ENCODE data around the gene TELO2.
"Not testable (repeated sequence)": the region's sequence is repeated elsewhere in the genome, so short reads cannot be mapped to it uniquely, and the experiment has no call there.

The TELO2 gene

GRCh38 chr16:1475552-1476114 lies 17.5 kb upstream of the TELO2 start:
- DNase-seq (ENCODE audit: low read depth): no peak

- DNase-seq (ENCODE audit: low read depth): no peak
These were observed 16.1 kb upstream of the TELO2 start for GRCh38 chr16:1477033-1477432.

DNA sequence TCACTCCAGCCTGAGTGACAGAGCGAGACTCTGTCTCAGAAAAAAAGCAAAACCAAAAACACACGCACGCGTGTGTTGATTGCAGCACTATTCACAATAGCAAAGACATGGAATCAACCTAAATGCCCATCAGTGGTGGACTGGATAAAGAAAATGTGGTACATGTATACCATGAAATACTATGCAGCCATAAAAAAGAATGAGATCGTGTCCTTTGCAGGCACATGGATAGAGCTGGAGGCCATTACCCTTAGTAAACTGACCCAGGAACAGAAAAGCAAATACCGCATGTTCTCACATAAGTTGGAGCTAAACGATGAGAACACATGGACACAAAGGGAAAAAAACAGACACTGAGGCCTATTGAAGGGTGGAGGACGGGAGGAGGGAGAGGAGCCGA lies 14.2 kb upstream of the TELO2 start:
- DNase-seq (ENCODE audit: low read depth): not testable (repeated sequence)

DNA sequence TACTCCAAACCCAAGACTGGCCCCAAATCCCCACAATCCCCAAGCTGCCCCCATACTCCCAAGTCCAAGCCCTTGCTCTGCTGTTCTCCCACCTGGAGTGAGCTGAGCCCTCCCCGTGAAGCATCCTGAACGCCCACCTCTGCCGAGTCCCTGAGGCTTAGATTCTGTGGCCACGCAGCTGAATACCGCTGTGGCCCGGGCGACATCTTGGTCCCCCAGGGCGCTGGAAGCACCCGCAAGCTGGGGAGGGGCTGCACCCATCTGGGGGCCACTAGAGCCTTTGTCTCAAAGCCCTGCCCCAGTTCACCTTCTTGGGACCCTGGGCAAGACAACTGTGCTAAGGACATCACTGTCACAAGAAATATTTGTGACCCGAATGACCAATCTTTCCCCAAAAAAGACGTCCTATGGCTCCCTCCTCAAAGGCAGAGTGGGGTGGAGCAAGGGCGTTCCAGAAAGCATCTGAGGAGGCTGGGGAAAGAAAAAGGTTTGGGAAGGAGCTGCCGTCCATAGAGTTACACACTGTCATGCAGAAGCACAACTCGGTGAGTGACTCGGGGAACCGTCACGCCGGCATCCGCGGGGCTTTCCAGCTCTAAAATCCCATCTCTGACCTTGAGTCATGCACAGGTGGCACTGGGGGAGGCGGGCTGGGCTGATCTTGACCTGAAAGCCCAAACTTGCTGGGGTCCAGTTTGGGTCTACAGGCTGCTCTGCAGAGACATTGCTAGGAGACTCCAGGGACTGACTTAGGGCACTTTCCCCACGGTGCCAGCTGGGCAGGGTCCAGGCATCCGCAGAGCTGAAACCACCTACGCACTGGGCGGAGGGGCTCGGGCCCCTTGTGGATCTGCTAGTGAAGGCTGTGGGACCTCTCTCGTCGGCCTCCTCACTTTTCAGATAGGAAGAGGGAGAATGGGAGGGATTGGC lies 11.0 kb upstream of the TELO2 start:
- peak; percentile 38 for DNase-seq (ENCODE audit: low read depth)

DNA sequence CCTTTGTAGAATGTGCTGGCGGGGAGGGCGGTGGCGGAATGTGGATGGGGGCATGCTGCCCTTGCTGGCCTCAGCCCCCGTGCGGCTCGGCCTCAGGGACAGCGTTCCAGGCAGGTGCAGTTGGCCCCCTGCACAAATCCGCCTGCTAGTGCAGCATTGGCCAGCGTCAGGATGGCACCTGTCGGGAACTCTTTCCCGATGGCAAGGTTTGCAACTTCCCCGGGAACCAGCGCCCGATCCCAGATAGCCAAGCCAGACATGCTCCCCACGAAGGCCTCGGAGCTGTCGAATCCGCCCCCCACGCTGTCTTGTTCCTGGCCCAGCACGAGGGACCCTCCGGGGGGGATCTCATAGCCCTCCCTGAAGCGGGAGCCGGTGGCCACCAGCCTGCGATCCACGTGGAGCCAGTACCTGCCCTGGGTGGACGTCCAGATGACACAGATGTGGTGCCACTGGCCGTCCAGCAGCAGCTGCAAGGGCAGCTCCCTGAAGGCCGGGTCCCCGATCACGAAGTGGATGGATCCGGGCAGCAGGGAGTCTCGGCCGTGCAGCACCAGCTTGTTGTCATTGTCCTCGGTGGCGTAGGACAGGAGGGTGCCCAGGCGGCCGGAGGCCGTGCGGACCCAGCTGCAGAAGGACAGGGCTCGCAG lies 7.2 kb upstream of the TELO2 start:
- no peak for DNase-seq (ENCODE audit: low read depth)

- DNase-seq (ENCODE audit: low read depth): no peak
These were observed 6.4 kb upstream of the TELO2 start for GRCh38 chr16:1486551-1487390.

DNA sequence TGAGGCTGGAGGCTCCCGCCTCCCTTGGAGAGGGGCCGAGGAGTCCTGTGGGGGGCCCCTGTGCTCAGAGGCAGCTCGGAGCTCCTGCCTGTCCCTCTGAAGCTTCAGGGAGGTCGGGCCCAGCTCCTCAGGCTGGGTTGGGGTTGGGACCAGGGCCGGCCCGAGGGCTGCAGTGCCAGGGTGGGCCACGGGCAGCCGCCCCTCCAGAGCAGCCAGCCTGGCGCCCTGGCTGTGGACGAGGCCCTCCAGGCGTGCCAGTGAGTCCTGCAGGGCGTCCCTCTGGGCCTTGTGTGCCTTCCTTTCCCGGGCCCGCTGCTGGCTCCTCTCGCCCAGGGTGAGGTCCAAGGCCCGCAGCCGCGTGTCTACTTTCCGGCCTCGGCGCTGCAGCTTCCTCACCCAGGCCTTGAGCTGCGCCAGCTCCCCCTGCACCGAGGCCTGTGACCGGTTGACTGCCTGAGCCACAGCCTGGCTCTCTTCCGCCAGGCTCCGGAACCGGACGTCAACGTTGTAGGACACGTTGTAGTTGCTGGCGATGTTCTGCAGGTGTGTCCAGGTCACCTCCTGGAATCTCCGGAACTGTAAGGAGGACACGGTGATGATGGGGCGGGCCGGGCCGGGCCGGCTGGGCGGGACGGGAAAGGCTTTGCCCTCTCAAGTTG lies 5.6 kb upstream of the TELO2 start:
- DNase-seq (ENCODE audit: low read depth): no peak

DNA sequence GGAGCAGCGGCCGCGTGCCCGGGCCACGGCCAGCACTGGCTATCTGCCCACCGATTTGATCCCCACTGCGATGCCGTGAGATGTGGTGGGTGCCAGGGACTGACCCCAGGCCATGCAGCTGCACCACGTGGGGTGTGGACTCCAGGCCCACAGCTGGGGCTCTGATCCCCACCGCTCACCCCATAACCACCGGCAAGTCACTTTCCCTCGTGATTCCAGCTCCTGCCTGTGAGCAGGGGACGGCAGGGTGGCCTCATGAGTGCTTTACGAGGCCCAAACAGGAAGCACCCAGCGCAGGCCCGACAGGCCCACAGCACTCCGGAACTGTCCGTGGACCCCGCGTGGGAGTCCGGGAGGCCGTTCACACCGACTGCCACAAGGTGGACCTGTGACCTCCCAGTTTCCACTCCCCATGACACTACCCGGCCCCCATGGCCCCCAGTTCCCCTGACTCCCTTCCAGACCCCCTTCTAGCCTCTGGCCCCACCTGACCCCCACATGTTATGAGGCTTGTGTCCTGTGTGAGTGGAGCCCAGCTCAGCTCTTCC lies 5.0 kb upstream of the TELO2 start:
- DNase-seq (ENCODE audit: low read depth): no peak

GRCh38 chr16:1488619-1489018 lies 4.5 kb upstream of the TELO2 start, which contains the start of gene PTX4:
Gene PTX4, minus strand, starts transcription at chr16:1488944. Its CDS starts 35 bp downstream, at chr16:1488909.
- no peak for DNase-seq (ENCODE audit: low read depth)

GRCh38 chr16:1489077-1489476 lies 4.1 kb upstream of the TELO2 start:
- DNase-seq (ENCODE audit: low read depth): no peak

- no peak for DNase-seq (ENCODE audit: low read depth)
These were observed 1.8 kb upstream of the TELO2 start for GRCh38 chr16:1491327-1491726.

DNA sequence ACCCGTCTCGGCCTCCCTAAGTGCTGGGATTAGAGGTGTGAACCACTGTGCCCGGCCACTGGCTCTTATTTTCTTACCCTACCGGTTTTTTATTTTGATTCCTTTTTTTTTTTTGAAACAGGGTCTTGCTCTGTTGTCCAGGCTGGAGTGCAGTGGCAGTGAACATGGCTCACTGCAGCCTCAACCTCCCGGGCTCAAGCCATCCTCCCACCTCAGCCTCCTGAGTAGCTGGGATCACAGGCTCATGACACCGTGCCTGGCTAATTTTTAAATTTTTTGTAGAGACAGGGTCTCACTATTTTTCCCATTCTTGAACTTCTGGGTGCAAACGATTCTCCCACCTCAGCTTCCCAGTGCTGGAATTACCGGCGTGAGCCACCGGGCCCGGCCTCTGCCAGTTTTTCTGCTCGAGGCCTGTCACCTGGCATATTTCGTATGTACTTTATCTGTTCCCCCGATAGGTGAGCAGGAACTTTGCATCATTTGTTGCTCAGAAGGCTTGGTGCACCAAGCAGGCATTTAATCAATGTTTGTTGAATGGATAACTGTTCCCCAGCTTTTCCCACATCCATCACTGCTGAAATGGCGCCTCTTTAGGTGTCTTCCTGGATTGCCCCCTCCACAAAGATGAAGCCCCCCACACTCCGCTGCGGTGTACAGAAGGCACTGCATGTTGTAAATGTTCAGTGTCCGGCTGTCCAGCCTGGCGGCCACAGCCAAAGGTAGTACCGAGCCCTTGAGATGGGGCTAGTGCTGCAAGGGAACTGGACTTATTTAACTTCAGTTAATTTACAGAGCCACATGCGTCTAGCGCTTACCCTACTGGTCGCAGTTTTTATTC lies 858 bp upstream of the TELO2 start:
- no peak for DNase-seq (ENCODE audit: low read depth)

GRCh38 chr16:1493746-1494094 lies 560 bp downstream of the TELO2 start:
- DNase-seq (ENCODE audit: low read depth): no peak

DNA sequence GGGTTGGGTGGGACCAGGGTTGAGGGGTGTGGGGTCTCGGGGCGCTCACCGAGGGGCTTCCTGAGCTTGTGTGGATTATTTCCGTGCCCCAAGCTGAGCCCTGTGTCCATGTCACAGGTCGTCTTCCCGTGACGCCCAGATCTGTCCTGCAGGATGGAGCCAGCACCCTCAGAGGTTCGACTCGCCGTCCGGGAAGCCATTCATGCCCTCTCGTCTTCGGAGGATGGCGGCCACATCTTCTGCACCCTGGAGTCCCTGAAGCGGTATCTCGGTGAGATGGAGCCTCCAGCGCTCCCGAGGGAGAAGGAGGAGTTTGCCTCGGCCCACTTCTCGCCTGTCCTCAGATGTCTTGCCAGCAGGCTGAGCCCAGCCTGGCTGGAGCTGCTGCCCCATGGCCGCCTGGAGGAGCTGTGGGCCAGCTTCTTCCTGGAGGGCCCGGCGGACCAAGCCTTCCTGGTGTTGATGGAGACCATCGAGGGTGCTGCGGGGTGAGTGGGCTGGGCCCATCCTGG lies 1.0 kb downstream of the TELO2 start:
- DNase-seq (ENCODE audit: low read depth): no peak

GRCh38 chr16:1494711-1495110 lies 1.6 kb downstream of the TELO2 start:
- no peak for DNase-seq (ENCODE audit: low read depth)

DNA sequence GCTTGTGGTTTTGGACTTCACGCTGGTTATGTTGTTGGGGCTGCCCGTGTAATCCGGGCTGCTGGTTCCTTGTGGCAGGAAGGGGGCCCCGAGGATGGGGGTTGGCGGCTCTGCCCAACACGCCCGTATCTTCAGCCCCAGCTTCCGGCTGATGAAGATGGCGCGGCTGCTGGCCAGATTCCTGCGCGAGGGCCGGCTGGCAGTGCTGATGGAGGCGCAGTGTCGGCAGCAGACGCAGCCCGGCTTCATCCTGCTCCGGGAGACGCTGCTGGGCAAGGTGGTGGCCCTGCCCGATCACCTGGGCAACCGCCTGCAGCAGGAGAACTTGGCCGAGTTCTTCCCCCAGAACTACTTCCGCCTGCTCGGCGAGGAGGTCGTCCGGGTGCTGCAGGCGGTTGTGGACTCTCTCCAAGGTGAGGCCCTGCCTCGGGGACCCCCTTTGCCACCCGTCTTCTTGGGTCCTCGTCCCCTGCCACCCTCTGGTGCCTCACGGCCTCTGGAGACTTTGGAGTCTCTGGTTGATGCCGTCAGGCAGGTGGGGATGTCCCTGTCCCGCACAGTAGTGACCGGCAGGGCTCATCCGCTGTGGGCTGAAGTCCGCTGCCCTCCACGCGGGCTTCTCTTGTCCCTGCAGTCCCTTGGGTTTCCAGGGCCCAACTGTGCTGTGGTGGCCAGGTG lies 2.2 kb downstream of the TELO2 start:
- no peak for DNase-seq (ENCODE audit: low read depth)

DNA sequence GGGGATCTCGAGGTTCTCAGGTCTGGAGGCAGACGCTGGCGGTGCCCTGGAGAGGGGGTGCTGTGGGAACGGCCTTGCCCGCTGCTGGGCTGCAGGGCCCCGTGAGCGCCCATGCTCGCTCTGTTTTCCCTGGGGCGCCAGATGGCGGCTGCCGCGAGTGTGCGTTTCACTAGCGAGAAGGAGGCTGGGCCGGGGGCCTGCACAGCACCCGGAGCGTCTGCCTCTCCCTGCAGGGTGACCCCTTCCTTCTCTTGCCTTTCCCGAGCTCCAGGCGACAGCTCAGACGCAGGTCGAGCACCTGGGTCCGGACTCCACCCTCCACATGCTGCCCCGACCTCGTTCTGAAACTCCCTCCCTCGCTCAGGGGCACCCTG lies 2.7 kb downstream of the TELO2 start:
- DNase-seq (ENCODE audit: low read depth): no peak

GRCh38 chr16:1496464-1496863 lies 3.3 kb downstream of the TELO2 start:
- no peak for DNase-seq (ENCODE audit: low read depth)

DNA sequence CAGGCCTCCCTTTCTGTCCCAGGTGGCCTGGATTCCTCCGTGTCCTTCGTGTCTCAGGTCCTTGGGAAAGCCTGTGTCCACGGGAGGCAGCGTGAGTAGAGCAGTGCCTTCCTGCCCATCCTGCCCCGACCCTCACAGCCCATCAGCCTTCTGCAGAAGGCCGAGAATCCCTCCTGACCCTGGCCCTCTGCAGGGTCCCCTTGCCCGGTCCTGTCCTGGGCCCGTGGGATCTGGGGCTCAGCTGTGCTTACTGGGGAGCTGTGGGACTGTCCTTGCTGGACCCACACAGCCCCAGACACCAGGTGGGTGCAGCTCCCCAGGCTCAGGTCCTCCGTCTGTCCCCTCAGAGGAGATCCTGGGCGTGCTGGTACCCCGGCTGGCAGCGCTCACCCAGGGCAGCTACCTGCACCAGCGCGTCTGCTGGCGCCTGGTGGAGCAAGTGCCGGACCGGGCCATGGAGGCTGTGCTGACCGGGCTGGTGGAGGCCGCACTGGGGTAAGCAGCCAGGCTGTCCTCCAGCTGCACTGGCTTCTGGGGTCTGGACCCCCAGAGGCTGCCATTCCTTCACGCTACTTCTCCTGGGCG lies 3.9 kb downstream of the TELO2 start:
- DNase-seq (ENCODE audit: low read depth): no peak

All from HS-5 (cell line).